Amygdala (tissue), 56 donors: ENCODE results near the gene FOXB2.
"Not testable (repeated sequence)": the region's sequence is repeated elsewhere in the genome, so short reads cannot be mapped to it uniquely, and the experiment has no call there.

Source experiments
- DNase-seq, 56 donors: peaks; one replicate each; lab custom pipeline; 2025; lab: John Stamatoyannopoulos, UW

FOXB2 gene

GRCh38 chr9:77019236-77019925 lies at the start of gene FOXB2:
FOXB2 (plus strand) TSS chr9:77019655; CDS start chr9:77019655, 0 bp downstream.
- DNase-seq = no peak

DNA sequence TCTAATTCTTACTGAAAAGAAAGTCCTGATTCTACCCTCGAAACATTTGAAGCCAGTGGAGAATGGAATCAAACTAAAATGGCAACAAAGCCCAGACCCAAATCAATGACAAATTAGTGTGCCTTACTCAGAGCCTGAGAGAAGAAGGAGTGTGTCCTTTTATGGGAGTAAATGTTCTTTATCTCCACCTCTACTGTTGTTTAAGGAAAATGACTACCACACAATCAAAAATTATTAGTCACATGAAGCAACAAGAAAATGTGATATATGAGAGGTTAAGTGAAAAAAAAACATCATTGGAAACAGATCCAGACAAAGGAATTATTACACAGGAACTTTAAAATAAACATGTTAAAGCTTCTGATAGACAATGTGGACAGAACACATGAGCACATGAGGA lies 49.7 kb upstream of the FOXB2 start:
- no peak for DNase-seq

DNA sequence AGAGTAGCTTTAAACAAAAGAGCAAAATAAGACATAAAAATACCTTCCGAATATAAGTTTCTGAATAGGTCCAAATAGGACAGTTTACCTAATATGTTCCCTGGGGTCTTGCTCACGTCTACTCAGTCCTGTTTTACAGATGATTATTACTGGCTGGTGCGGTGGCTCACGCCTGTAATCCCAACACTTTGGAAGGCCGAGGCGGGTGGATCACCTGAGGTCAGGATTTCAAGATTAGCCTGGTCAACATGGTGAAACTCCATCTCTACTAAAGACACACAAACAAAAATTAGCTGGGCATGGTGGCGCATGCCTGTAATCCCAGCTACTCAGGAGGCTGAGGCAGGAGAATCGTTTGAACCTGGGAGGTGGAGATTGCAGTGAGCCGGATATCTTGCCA lies 40.6 kb upstream of the FOXB2 start:
- DNase-seq = not testable (repeated sequence)

- DNase-seq = no peak
Measured at GRCh38 chr9:76980566-76980965, 38.9 kb upstream of the FOXB2 start.

- DNase-seq = no peak
Measured at GRCh38 chr9:76984486-76984885, 35.0 kb upstream of the FOXB2 start.

GRCh38 chr9:76985581-76985980 lies 33.9 kb upstream of the FOXB2 start:
- peak in 1 of 56 donors; percentile 1 for DNase-seq

DNA sequence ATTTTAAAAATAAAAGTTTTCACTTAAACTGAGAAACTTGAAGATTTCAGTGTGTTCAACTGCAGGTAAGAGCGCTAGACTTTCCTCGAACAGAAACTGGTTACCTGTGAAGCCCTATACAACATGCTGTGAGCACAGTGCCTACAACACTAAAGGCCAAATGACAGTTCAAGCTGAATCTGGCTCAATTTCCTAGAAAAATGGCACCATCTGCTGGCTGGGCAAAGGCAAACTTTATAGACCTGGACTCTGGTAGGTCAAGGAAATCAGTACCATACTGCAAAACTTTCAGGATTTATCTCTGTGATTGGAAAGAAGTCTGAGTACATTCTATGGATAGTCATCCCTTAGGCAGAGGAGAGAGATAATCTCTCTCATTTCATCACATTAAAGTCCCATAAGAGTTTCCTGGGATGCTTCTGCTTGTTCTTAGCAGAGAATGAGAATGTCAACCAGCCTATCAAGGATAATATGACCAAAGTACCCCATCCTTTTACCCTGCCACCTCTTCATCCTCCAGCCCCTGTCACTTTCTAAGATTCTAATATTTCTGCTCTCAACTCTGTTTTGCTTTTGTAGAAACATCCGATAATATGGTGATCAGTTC lies 31.8 kb upstream of the FOXB2 start:
- DNase-seq = peak in 31 of 56 donors; percentile 1 to 71 (median 23)

DNA sequence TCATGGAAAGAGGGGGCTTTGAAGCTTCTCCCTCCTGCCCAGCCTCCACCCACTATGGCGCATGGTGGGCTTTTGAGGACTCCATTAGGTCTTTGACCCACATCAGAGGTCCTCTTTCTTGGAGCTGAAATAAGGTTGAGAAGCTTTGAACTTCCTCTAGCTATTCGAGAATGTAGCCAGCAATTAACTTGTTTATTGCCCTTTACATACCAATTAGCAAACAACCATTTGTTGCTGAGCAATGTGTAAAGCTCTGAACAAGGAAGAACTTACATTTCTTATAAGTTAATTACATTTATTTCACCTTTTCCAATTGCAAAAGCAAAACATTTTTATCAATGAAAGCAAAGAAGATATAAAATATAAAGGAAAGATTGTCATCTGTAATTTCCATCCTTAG lies 30.5 kb upstream of the FOXB2 start:
- no peak for DNase-seq

GRCh38 chr9:76989501-76989900 lies 30.0 kb upstream of the FOXB2 start:
- DNase-seq = peak in 8 of 56 donors; percentile 3 to 52 (median 9)

DNA sequence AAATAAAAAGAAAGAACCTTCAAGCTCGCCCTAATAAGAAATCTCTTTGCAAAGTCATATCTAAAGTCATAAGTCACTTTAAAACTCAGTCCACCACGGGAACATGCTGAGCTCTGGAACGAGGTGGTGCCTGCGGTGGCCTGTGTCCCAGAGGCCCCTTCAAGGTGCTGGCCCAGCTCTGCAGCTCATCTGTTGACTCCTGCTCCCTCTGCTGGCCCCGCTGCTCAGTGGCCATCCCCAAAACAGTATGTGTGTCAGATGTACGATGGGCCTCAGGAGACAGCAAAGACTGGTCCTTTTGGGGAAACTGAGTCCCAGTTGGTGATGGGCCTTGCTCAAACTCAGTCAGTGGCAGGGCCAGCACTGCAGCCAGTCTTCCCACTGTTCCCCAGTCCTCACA lies 22.8 kb upstream of the FOXB2 start:
- DNase-seq = peak in 17 of 56 donors; percentile 7 to 57 (median 15)

DNA sequence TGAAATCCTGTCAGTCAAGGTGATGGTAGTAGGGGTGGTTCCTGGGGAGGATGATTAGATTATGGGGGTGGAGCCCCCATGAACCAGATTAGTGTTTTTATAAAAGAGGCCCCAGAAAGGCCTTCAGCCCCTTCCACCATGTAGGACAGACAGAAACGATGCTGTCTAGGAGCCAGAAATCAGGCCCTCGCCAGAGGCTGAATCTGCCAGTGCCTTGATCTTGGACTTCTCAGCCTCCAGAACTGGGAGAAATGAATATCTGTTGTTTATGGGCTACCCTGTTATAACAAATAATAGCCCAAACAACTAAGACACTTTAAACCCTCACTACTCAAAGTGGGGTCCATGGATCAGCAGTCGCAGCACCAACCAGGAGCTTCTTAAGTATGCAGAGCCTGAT lies 20.2 kb upstream of the FOXB2 start:
- no peak for DNase-seq

DNA sequence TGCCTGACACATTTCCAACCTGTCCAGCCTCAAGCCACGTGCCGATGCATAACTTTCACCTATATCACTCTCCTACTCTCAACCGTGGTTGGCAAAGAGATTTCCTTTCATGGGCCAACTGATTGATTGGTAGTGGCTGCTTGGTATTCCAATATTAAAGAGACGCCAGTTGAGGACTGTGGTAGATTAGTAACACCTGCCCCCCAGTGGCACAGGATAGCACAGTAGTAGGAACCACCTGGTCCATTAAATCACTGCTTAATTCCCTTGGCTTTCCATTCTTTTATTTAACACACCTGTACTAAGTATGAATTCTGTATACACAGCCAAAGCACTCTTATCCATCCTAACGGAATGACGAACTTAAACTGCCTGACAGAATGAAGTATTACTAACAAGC lies 19.1 kb upstream of the FOXB2 start:
- no peak for DNase-seq

DNA sequence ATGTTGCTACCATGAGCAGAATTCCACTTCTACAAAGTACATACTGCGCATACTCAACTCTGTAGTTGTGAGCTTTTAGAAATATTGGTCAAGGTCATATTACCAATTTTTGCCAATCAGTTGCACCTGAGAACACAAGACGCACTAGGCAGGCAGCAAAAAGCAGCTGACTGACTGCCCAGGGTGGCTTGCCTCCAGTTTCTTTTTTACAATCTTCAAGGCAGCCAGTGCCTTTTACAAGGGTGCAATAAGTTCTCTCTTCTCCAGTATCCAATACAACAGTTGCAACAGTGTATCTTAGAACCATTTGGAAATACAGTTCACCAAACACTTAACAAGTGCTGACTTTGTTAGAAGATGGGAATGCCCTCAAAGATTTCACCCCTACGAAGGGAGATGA lies 16.1 kb upstream of the FOXB2 start:
- no peak for DNase-seq

DNA sequence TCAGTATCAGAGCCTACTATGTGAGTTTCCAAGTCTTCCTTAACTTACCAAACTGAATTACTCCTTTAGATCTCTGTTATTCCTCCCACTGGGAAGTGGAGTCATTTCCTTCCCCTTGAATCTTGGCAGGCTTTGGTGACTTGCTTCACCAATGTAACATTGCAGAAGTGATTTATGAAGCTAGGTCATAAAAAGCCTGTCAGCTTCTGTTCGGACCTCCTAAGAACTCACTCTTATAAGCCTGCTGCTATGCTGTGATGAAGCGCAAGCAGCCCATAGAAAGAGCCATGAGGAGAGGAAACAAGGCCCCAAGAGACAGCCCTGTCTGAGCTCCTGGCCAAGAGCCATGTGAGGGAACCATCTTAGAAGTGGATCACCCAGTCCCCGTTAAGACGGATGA lies 14.2 kb upstream of the FOXB2 start:
- no peak for DNase-seq

GRCh38 chr9:77010527-77010926 lies 8.9 kb upstream of the FOXB2 start:
- no peak for DNase-seq

DNA sequence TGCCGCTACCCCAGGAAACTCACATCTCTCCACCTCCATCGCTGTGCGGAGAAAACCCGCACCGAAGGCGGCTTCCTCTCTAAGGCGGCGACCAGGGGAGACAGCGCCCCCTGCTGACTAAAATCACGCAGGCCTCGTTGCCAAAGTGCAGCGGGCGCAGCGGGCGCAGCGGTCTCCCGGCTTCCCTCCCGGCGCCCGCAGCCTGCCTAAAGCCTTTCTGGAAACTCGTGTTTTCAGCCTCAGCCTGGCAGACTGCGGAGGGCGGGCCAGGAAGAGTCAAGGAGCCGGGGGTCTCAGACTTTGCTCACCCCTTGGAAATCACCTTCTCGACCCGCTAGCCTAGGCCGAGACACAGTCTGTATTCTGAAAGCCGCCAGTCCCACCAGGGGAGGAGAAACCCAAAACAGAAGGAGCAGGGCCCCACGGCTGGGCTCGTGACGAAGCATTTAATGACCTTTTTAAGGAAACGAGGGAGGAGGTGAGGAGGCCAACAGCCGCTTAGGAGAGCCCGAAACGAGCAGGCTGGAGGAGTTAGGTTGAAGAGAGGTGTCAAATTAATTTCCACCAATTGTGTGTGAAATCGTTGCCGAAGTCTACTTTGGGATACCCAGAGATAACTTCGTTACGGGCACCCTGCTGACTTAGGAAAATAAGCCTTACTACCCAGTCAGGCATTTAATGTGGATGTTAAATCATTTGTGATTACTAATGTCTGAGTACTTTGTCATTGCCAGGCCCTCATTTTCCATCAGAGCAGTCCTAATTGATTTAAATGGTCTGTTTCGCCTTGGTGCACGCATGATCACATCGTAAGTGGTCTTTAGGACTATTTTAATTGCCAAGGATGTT lies 7.3 kb upstream of the FOXB2 start:
- peak in 21 of 56 donors; percentile 4 to 65 (median 22) for DNase-seq

DNA sequence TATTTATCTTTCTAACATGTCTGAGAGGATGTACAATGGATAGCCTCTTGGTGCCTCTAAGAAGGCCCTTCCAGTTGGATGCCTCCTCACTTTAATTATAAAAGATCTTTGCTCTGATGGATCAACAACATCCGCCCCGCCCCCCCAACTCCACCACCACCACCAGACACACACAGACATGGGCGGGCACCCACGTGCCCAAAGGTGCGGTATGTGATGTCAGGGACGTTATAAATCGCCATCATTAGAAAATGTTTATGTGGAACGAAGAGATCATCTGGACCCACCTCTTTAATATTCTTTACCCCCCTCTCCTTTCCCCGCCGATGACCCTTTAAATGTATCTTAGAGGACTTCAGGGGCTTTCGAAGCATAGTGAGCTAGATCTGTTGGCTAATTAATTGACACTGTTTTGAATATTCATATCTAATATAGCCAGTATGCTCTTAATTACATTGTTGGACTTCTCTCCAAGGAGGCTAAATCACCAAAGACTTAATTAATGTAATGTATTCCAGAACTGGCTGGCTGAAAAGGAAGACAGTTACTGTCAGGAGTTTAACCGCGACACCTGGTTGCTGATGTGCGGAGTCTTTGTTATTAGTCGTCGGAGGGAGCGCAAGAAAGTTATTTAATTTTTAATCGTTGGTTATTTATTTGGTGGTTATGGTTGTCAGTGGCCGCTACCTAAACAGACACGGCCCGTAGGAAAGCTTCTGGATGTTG lies 6.1 kb upstream of the FOXB2 start:
- DNase-seq = no peak

GRCh38 chr9:77013932-77014596 lies 5.4 kb upstream of the FOXB2 start:
- DNase-seq = no peak

DNA sequence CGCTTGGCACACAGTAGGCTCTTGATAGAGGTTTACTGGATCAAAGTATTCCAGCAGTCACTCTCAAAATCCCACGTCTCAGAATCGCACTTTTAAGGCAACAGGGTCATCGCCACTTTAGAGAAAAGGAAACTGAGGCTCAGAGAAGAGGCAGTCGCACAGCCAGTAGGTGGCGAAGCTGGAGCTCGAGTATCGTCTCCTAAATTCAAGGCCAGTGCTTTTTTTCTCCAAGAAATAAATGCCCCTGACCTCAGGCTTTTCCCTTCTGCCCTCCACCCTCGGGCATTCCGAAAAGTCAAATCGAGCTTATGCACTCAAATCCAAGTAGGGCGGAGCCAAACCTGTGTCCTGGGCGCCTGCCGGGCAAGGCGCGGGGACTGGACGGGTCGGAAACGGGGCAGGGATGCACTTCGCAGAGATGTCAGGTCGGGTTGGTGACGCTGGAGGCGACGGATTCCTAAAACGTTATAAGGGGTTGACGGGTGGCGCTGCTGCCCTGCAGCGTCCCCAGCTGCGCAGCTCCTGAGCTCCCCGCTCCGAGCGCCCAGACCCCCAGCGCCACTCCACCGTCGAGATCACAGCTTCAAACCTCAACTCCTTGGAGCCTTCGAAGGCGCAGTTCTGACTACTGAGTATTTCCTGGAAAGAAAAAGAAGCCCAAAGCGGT lies 4.7 kb upstream of the FOXB2 start:
- DNase-seq = no peak
